HEK293 (cell line): ENCODE data around the gene PRSS22.

Source experiments
- CTCF ChIA-PET: fragments of 350-600 bp; formaldehyde crosslinking; extraction: SDS; loops from one replicate; lab custom pipeline; 2021; ENCODE audit warnings: antibody characterized with exemption; lab: Yijun Ruan, JAX
- POLR2A ChIA-PET: fragments of 300-600 bp; formaldehyde crosslinking; extraction: SDS; loops from one replicate; lab custom pipeline; 2020; ENCODE audit warnings: antibody characterized with exemption, inconsistent platforms; lab: Yijun Ruan, JAX
- H3K27ac ChIP-seq: fragments of 200-500 bp; sonication (Bioruptor generic); 2 replicates; pipeline ENCODE4 v1.5.1; 2014; ENCODE audit warnings: low read depth, low read length, control low read depth, inconsistent platforms; ENCODE audit errors: extremely low read depth
- H3K36me3 ChIP-seq, 2 experiments: fragments of 200-500 bp in 1 of 2; sonication (Bioruptor generic) in 1 of 2; 1 replicate in 1 of 2; 2 replicates in 1 of 2; pipeline ENCODE4 v1.5.1; 2014 to 2017; ENCODE audit warnings: inconsistent platforms in 2 of 2, low read length in 2 of 2; ENCODE audit not compliant: control insufficient read depth in 2 of 2, insufficient read depth in 1 of 2
- H3K4me1 ChIP-seq: fragments of 200-500 bp; sonication (Bioruptor generic); 2 replicates; pipeline ENCODE4 v1.5.1; 2014; ENCODE audit warnings: mild to moderate bottlenecking, low read length, inconsistent platforms; ENCODE audit not compliant: control insufficient read depth, insufficient read depth
- H3K4me3 ChIP-seq: 2 replicates; pipeline ENCODE4 v1.5.1; 2011; ENCODE audit warnings: low read depth, mild to moderate bottlenecking, control low read depth, low read length, moderate library complexity
- H3K9me3 ChIP-seq: fragments of 200-500 bp; sonication (Bioruptor generic); 2 replicates; pipeline ENCODE4 v1.5.1; 2014; ENCODE audit warnings: low read depth, low read length, inconsistent platforms; ENCODE audit not compliant: control insufficient read depth, insufficient read depth
- EGR2 ChIP-seq: fragments of 450-650 bp; formaldehyde crosslinking; IDR thresholded peaks from 2 replicates; pipeline ENCODE4 v1.5.1; 2016; ENCODE audit warnings: low read depth, missing biosample characterization, missing genetic modification characterization
- GLIS1 ChIP-seq: fragments of 450-650 bp; formaldehyde crosslinking; IDR thresholded peaks from 2 replicates; pipeline ENCODE4 v1.5.1; 2016; ENCODE audit warnings: missing biosample characterization, missing genetic modification characterization
- GLIS2 ChIP-seq: fragments of 450-650 bp; formaldehyde crosslinking; IDR thresholded peaks from 2 replicates; pipeline ENCODE4 v1.5.1; 2016; ENCODE audit warnings: missing biosample characterization, missing genetic modification characterization
- KLF7 ChIP-seq: fragments of 450-650 bp; formaldehyde crosslinking; IDR thresholded peaks from 2 replicates; pipeline ENCODE4 v1.5.1; 2016; ENCODE audit warnings: missing biosample characterization, missing genetic modification characterization, borderline replicate concordance
- ZBTB1 ChIP-seq: fragments of 450-650 bp; formaldehyde crosslinking; IDR thresholded peaks from 2 replicates; pipeline ENCODE4 v1.5.1; 2016; ENCODE audit warnings: missing biosample characterization, missing genetic modification characterization
- ZBTB20 ChIP-seq: fragments of 450-650 bp; formaldehyde crosslinking; IDR thresholded peaks from 2 replicates; pipeline ENCODE4 v1.5.1; 2016; ENCODE audit warnings: missing biosample characterization, missing genetic modification characterization
- ZBTB8A ChIP-seq: fragments of 450-650 bp; formaldehyde crosslinking; IDR thresholded peaks from 2 replicates; pipeline ENCODE4 v1.5.1; 2016; ENCODE audit warnings: missing biosample characterization, missing genetic modification characterization
- ZFHX2 ChIP-seq: fragments of 450-650 bp; formaldehyde crosslinking; conservative IDR thresholded peaks from 2 replicates; pipeline ENCODE4 v1.5.1; 2016; ENCODE audit warnings: missing biosample characterization, missing genetic modification characterization
- ZIC2 ChIP-seq: fragments of 450-650 bp; formaldehyde crosslinking; IDR thresholded peaks from 2 replicates; pipeline ENCODE4 v1.5.1; 2016; ENCODE audit warnings: missing biosample characterization, missing genetic modification characterization
- ZNF112 ChIP-seq: fragments of 450-650 bp; formaldehyde crosslinking; IDR thresholded peaks from 2 replicates; pipeline ENCODE4 v1.5.0; 2017; ENCODE audit warnings: missing biosample characterization, missing genetic modification characterization
- ZNF121 ChIP-seq: fragments of 450-650 bp; formaldehyde crosslinking; IDR thresholded peaks from 2 replicates; pipeline ENCODE4 v1.5.1; 2016; ENCODE audit warnings: missing biosample characterization, missing genetic modification characterization
- ZNF155 ChIP-seq: fragments of 450-650 bp; formaldehyde crosslinking; IDR thresholded peaks from 2 replicates; pipeline ENCODE4 v1.5.1; 2016; ENCODE audit warnings: missing biosample characterization, missing genetic modification characterization
- ZNF174 ChIP-seq: fragments of 450-650 bp; formaldehyde crosslinking; IDR thresholded peaks from 2 replicates; pipeline ENCODE4 v1.5.0; 2017; ENCODE audit warnings: missing biosample characterization, mild to moderate bottlenecking, missing genetic modification characterization
- ZNF302 ChIP-seq: fragments of 450-650 bp; formaldehyde crosslinking; IDR thresholded peaks from 2 replicates; pipeline ENCODE4 v1.5.1; 2016; ENCODE audit warnings: missing biosample characterization, missing genetic modification characterization, low read depth
- ZNF341 ChIP-seq: fragments of 450-650 bp; formaldehyde crosslinking; IDR thresholded peaks from 2 replicates; pipeline ENCODE4; 2016; ENCODE audit warnings: low read depth, missing biosample characterization, missing genetic modification characterization
- ZNF391 ChIP-seq: fragments of 450-650 bp; formaldehyde crosslinking; IDR thresholded peaks from 2 replicates; pipeline ENCODE4 v1.5.1; 2016; ENCODE audit warnings: low read depth, missing biosample characterization, missing genetic modification characterization, borderline replicate concordance
- ZNF514 ChIP-seq: fragments of 450-650 bp; formaldehyde crosslinking; IDR thresholded peaks from 2 replicates; pipeline ENCODE4 v1.5.1; 2016; ENCODE audit warnings: missing biosample characterization, missing genetic modification characterization
- ZNF677 ChIP-seq: fragments of 450-650 bp; IDR thresholded peaks from 2 replicates; pipeline ENCODE4 v1.5.0; 2018; ENCODE audit warnings: missing biosample characterization, mild to moderate bottlenecking, missing genetic modification characterization, moderate library complexity
- TF ChIP-seq, protein P1 (sequence below): fragments of 450-650 bp; formaldehyde crosslinking; IDR thresholded peaks from 2 replicates; pipeline ENCODE4 v1.5.1; 2016; ENCODE audit warnings: missing biosample characterization, missing genetic modification characterization
- TF ChIP-seq, protein P2 (sequence below): fragments of 450-650 bp; formaldehyde crosslinking; IDR thresholded peaks from 2 replicates; pipeline ENCODE4 v1.5.1; 2017; ENCODE audit warnings: missing biosample characterization, missing genetic modification characterization
- TF ChIP-seq, protein P3 (sequence below): fragments of 450-650 bp; formaldehyde crosslinking; IDR thresholded peaks from 2 replicates; pipeline ENCODE4 v1.5.1; 2016; ENCODE audit warnings: missing biosample characterization, missing genetic modification characterization, low read depth
- TF ChIP-seq, protein P4 (sequence below): fragments of 450-650 bp; formaldehyde crosslinking; IDR thresholded peaks from 2 replicates; pipeline ENCODE4 v1.5.1; 2017; ENCODE audit warnings: missing biosample characterization, missing genetic modification characterization
- TF ChIP-seq, protein P5 (sequence below): fragments of 450-650 bp; formaldehyde crosslinking; conservative IDR thresholded peaks from 2 replicates; pipeline ENCODE4 v1.5.1; 2016; ENCODE audit warnings: low read depth, missing biosample characterization, missing genetic modification characterization

Gene PRSS22

DNA sequence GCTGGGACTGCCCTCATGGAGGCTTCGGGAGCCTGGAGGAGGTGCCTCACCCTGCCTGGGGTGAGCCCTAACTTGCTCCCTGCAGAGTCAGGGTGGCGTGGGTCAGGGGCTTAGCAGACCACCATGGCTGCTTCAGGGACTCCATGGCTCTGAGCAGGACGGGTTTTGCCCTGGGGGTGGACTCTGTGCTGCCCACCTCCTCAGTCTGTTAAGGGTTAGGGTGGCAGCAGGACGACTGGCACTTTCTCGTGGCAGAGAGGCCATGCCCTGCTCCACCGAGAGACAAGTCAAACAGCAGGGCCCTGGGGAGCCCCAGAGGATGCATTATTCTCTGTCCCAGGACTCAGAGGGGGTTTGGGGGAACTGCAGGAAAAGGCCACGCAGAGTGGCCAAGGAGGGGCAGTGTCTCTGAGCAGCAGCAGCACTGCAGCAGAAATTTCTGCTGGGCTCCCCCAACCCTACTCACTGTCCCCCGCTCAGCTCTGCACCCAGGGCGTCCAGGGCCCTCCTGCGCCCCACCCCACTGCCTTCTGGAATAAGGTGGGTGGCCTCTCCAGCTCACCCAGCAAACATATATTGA is 1.8 kb upstream of the PRSS22 start (continued):
- TF ChIP-seq, protein P1, sequence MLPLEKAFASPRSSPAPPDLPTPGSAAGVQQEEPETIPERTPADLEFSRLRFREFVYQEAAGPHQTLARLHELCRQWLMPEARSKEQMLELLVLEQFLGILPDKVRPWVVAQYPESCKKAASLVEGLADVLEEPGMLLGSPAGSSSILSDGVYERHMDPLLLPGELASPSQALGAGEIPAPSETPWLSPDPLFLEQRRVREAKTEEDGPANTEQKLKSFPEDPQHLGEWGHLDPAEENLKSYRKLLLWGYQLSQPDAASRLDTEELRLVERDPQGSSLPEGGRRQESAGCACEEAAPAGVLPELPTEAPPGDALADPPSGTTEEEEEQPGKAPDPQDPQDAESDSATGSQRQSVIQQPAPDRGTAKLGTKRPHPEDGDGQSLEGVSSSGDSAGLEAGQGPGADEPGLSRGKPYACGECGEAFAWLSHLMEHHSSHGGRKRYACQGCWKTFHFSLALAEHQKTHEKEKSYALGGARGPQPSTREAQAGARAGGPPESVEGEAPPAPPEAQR (tag by site-specific recombination), result no peak
- no peak for TF ChIP-seq ZBTB1 (tag by site-specific recombination)
- no peak for TF ChIP-seq ZNF155 (tag by site-specific recombination)
- TF ChIP-seq ZNF121 (tag by site-specific recombination), result no peak
- TF ChIP-seq ZNF174 (tag by site-specific recombination), result no peak
- no peak for TF ChIP-seq ZNF514 (tag by site-specific recombination)
- no peak for TF ChIP-seq ZNF112 (tag by site-specific recombination)
- TF ChIP-seq, protein P2, sequence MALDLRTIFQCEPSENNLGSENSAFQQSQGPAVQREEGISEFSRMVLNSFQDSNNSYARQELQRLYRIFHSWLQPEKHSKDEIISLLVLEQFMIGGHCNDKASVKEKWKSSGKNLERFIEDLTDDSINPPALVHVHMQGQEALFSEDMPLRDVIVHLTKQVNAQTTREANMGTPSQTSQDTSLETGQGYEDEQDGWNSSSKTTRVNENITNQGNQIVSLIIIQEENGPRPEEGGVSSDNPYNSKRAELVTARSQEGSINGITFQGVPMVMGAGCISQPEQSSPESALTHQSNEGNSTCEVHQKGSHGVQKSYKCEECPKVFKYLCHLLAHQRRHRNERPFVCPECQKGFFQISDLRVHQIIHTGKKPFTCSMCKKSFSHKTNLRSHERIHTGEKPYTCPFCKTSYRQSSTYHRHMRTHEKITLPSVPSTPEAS (tag by site-specific recombination), result no peak
- TF ChIP-seq, all 188 proteins: peak for 0

DNA sequence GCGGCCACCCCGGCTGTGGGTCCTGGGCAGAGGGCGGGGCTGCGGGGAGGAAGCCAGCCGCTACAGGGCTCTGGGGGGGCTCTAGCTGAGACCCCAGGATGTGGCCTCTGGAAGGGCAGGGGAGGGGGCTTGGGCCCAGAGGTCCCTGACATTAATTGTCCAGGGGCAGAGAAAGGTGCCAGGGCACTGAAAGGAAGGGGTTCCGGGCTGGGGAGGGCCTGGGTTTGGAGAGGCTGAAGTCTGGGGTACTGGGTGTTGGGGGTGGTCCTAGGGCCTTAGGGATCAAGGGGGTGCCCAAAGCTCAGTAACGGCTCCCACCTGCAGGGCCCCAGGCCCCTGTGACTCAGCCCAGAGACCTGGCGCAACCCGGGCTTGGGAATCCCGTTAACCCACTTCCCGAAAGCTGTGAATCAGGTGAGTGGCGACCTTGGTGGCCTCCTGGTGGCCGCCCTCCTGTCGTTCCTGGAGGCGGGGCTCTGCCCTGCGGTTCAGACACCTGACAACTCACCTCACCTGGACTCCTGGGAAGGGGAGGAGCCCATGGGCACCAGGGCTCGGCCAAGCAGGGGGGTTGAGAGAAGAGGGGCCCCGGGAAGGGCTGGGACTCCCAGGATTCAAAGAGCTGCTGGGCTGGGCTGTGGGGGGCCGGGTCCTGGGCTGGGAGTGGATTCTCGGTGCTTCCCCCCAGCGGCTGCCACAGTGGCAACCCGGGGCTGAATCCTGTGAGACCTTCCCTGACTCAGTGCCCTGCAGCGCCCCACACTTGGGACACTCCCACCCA is 465 bp upstream of the PRSS22 start:
- H3K4me1 ChIP-seq, result no peaks in the 10 kb centered on the region
- no peaks in the 10 kb centered on the region for H3K9me3 ChIP-seq
- no peak overlapping the region for H3K27ac ChIP-seq
- ChIA-PET POLR2A (no interaction called here), CTCF (interaction anchor here (0.8 to 0.9 kb wide), 3 partner anchors 16 to 84 kb away, joined by 3 to 4 read pairs (median 3); no protein-coding TSS in a partner anchor)
- no peak for TF ChIP-seq ZFHX2 (tag by site-specific recombination)
- TF ChIP-seq ZNF677 (tag by site-specific recombination), result no peak
- TF ChIP-seq, protein P3, sequence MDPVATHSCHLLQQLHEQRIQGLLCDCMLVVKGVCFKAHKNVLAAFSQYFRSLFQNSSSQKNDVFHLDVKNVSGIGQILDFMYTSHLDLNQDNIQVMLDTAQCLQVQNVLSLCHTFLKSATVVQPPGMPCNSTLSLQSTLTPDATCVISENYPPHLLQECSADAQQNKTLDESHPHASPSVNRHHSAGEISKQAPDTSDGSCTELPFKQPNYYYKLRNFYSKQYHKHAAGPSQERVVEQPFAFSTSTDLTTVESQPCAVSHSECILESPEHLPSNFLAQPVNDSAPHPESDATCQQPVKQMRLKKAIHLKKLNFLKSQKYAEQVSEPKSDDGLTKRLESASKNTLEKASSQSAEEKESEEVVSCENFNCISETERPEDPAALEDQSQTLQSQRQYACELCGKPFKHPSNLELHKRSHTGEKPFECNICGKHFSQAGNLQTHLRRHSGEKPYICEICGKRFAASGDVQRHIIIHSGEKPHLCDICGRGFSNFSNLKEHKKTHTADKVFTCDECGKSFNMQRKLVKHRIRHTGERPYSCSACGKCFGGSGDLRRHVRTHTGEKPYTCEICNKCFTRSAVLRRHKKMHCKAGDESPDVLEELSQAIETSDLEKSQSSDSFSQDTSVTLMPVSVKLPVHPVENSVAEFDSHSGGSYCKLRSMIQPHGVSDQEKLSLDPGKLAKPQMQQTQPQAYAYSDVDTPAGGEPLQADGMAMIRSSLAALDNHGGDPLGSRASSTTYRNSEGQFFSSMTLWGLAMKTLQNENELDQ, result no peak
- TF ChIP-seq ZNF302, result no peak
- peak; percentile 71 for TF ChIP-seq GLIS1 (tag by site-specific recombination)
- TF ChIP-seq ZIC2 (tag by site-specific recombination), result peak; percentile 20
- TF ChIP-seq KLF7 (tag by site-specific recombination), result no peak
- TF ChIP-seq EGR2 (tag by site-specific recombination), result no peak
- TF ChIP-seq ZBTB20, result peak; percentile 84
- TF ChIP-seq ZNF341 (tag by site-specific recombination), result no peak
- TF ChIP-seq ZNF391, result no peak
- TF ChIP-seq, protein P4, sequence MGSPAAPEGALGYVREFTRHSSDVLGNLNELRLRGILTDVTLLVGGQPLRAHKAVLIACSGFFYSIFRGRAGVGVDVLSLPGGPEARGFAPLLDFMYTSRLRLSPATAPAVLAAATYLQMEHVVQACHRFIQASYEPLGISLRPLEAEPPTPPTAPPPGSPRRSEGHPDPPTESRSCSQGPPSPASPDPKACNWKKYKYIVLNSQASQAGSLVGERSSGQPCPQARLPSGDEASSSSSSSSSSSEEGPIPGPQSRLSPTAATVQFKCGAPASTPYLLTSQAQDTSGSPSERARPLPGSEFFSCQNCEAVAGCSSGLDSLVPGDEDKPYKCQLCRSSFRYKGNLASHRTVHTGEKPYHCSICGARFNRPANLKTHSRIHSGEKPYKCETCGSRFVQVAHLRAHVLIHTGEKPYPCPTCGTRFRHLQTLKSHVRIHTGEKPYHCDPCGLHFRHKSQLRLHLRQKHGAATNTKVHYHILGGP, result no peak
- TF ChIP-seq, protein P5, sequence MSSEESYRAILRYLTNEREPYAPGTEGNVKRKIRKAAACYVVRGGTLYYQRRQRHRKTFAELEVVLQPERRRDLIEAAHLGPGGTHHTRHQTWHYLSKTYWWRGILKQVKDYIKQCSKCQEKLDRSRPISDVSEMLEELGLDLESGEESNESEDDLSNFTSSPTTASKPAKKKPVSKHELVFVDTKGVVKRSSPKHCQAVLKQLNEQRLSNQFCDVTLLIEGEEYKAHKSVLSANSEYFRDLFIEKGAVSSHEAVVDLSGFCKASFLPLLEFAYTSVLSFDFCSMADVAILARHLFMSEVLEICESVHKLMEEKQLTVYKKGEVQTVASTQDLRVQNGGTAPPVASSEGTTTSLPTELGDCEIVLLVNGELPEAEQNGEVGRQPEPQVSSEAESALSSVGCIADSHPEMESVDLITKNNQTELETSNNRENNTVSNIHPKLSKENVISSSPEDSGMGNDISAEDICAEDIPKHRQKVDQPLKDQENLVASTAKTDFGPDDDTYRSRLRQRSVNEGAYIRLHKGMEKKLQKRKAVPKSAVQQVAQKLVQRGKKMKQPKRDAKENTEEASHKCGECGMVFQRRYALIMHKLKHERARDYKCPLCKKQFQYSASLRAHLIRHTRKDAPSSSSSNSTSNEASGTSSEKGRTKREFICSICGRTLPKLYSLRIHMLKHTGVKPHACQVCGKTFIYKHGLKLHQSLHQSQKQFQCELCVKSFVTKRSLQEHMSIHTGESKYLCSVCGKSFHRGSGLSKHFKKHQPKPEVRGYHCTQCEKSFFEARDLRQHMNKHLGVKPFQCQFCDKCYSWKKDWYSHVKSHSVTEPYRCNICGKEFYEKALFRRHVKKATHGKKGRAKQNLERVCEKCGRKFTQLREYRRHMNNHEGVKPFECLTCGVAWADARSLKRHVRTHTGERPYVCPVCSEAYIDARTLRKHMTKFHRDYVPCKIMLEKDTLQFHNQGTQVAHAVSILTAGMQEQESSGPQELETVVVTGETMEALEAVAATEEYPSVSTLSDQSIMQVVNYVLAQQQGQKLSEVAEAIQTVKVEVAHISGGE (tag by site-specific recombination), result no peak
- TF ChIP-seq ZBTB8A, result 0 out of 2 replicates have a peak, but pooled peaks have one; percentile 13
- peak; percentile 13; the same call in 1 of the 2 replicates for TF ChIP-seq GLIS2 (tag by site-specific recombination)
- no peak overlapping the region for H3K4me3 ChIP-seq
- no peaks in the 10 kb centered on the region for H3K36me3 ChIP-seq
